Activated CD4-positive, alpha-beta T cell treated with anti-CD3 and anti-CD28 coated beads, Interleukin-2, amount 50 U/mL, for 16 hours (primary cell): ENCODE data around the gene AXIN2.
"Not testable (repeated sequence)": the region's sequence is repeated elsewhere in the genome, so short reads cannot be mapped to it uniquely, and the experiment has no call there.

Source experiments
- DNase-seq: peaks from one replicate; pipeline ENCODE4 v3.0.0-alpha.2; 2020

Gene AXIN2

DNA sequence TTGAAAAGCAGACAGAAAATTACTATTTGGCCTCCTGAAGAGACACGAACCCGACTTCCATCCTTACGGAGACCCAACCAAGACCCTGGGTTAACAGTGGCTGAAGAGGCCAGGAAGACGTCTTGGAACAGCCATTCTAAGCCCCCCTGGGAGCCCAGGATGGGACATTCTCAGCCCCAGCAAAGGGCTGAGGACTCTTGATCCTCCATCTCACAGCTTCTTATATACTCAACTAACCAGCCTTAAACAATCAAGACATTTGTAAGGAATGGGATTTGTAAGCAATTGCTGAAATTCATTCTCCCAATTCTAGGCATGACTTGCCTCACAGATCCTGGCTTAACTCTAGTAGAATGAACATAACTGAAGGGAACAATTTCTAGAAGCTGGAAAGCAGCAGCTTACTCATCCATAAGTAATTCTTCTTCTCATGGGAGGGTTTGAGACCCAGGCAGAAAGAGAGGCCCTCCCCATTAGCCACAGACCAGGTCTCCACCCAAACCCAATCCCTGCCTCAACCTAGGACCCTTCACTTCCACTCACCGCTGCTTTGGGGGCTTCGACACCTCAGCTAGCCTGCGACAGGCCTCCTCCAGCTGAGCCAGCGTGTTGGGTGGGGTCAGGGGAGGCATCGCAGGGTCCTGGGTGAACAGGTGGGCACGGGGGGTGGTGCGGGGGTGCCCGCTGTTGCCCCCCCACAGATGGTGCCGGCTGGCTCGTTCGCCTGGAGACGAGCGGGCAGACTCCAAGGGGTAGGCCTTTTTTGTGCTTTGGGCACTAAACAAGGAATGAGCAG lies 25.5 kb downstream of the AXIN2 start:
- no peak for DNase-seq

DNA sequence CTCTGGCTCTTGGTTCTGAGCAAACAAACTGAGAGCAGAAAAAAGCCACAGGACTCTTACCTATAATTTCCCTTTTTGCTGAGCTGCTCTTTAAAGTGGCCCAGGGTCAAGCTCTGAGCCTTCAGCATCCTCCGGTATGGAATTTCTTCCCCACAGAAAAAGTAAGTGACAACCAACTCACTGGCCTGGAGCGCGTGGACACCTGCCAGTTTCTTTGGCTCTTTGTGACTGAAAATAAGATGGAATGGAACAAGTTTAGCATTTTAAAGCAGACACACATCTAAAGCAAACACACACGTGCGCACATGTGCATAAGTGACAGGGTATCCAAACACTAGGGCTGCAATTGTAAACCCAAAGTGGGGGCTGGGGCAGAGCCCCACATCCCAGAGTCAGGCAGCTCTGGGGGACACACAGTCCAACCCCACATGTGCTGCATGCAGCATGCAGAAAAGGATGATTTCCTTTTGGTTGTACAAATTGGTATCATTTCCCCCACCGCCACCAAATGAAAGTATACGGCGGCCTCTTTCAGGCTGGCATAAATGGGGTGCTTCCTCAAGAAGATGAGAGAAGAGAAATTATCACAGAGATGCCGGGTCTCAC lies 27.5 kb downstream of the AXIN2 start:
- DNase-seq, result no peak

DNA sequence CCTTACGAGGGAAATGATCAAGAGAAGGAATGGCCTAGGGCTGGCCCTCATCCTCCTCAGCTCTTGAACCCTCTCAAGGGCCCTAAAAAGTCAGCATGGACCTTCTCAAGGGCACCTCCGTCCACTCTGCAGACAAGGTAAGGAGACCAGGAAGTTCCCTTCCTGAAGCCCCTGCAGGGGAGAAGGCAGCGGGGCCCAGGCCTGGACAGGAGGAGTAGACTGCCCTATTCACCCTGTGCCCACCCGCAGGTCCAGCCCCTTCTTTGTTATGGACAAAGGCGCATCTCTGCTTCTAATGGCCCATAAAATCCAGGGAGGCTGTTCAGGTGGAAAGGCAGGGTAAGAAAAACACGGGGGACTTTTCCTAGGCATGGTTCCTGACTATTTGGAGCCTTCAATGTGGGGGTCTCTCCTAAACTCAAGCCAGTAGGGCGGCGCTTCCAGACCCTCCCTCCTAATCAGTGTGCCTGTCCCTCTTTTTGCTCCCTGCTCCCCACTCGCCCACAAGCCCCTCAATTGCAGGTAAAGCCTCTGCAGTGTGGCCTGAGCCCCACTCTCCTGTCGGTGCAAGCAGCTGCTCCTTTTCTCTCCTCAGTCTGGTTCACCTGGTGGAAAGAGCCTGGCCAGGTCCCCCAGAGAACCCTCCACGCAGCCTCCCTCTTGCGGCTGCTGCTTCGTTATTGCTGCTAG lies 28.2 kb downstream of the AXIN2 start:
- no peak for DNase-seq

DNA sequence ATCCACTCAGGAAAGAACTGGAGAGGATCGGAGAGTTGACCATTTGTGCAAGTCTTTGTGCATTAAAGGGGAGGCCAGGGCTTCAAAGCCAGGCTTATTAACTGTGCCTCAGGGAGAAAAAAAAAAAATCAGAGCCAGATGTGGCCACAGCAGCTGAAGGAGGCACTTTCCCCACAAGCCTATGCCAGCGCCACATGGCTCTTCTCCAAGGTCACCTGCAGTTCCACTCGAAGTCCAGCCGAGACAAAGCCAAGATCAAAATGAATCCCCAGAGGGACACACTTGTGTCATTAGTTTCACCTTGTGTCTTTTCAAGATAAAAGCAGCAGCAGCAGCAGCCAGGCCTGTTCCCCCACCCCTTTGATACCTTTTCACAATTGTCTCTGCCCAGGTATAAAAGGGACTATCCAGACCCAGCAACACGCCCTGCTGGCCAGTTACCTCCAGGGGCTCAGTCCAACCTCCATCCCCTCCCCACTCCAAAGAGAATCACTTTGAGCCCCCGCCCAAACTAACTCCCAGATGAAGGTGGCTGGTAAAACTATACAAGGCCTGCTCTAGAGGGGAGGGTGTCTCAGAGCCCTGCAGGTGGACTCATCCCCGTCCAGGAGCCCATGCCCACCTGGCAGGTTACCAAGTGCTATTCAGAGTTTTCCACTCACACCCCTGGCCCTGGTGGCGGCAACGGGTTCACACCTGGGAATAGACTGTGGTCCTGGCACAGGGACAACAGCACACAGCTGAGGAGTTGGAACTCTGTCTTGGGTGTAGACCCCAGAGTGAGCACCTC lies 29.2 kb downstream of the AXIN2 start:
- DNase-seq, result no peak

DNA sequence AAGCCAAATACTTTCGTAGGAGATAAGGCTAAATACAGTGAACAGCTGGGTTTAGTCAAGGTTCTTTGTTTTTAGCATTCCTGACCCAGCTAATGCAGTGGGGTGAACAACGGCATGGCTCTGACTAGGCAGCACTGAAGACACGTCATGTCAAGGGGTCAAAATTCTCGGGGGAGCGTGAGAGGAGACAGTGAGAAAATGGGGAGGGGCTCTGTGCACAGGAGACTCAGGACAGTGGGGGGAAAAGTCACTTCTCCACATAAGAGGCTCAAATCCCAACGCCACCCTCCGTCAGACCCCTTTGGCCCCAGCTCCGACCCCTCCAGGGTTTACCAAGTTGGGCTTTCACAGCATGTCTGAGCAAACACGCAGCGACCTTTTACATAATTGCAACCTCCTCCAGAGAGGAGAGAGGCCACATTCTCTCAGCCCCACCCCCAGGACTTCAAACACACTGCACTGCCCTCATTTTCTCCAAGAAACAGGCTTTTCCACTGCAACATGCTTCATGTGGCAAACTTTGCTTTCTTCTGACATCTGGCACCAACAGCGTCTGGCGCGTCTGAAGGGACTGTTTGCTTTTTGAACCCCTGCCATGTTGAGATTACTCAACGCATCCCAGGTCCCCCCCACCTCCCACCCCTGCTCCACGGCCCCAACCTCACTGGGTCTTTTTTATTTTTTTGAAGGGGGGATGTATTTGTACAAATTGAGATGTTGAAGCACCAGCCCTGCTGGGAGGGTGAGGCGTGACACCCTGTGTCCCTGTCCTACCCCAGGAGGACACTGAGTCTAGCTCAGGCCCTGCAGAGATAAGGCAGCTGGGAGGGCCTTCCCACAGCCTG lies 30.0 kb downstream of the AXIN2 start:
- no peak for DNase-seq

DNA sequence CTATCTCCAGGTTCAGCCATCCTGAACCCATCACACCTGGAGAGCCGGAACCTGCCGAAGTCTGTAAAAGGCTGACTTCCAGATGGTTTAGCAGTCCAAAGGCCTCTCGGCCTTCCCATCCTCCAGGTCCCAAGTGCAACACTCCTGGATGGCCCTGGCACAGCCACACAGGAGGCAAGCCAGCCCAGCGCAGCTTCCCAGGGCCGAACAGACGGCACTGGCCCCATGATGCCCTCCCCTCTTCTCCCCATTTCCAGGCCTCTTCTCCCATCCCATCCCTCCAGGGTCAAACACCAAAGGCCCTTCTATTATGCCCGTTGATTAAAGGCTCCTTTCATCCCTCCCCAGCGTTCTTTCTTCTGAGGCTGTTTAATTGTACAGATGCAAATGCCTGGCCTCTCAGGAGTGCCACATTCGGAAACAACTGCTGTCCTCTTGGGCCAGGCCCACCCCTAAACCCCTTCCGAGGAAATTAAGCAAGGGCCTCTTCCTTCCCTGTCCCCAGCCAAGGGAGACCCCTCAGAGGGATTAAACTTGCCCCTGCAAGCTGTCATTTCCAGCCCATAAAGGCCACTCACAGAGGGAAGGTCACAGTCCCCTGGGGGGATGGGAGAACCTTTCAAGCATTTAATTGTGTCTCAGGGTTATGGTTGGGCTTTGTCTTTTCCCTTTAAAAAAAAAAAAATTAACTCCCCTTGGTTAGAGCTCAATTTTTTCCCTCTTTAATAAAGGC lies 30.8 kb downstream of the AXIN2 start:
- DNase-seq, result no peak

DNA sequence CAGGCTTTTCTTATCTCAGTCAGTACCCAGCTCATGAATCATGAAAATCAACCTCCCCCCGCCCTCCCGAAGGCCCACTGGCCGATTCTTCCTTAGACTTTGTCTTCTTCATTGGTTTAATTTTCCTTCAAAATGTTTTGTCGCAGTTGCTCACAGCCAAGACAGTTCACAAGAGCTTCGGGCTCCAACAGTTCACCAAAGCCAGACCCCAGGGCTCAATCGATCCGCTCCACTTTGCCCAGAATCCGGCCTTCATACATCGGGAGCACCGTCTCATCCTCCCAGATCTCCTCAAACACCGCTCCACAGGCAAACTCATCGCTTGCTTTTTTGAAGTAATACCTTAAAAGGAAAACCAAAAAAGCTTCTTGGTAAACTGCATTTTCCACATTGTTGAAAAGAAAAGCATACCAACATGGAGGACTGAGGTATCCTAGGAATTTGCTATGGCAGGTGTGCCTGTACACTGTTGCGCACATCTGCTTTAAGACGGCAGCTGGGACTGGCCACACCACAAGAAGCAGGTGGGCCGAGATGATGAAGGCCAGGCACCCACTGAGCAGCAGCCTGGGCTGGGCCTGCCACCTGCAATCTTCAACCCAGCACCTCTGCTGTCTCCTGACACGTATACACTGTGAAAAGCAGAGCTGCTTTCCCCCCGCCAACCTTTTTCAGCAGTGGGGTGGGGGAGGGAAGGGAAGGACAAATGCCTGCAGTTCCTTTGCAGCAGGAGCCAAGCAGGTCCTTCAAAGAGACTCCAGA lies 31.5 kb downstream of the AXIN2 start:
- DNase-seq, result no peak

DNA sequence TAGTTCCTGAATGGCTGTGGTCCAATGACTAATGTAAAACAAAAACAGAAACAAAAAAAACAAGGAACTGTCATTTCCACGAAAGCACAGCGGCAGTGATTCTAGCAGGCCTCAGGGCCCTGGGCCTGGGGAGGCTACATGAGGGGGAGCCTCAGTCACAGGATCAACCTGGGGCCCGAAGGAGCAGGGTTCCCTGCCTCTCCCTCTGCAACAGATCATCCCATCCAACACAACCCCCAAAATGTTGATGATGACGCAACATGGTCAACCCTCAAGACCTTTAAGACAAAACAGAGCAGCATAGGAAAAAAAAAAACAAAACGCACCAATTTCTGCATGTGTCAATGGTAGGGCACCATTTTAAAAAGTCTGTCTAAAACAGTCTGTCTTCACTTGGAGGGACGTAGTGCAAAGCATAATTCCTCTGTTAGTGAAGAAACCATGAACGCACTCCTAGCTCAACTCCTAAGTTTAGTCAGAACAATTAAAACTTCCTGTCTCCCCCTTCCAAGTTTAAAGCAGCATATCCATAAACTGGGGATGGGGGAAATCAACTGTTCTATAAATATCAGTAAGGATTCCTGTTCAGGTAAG lies 32.3 kb downstream of the AXIN2 start:
- DNase-seq, result no peak

DNA sequence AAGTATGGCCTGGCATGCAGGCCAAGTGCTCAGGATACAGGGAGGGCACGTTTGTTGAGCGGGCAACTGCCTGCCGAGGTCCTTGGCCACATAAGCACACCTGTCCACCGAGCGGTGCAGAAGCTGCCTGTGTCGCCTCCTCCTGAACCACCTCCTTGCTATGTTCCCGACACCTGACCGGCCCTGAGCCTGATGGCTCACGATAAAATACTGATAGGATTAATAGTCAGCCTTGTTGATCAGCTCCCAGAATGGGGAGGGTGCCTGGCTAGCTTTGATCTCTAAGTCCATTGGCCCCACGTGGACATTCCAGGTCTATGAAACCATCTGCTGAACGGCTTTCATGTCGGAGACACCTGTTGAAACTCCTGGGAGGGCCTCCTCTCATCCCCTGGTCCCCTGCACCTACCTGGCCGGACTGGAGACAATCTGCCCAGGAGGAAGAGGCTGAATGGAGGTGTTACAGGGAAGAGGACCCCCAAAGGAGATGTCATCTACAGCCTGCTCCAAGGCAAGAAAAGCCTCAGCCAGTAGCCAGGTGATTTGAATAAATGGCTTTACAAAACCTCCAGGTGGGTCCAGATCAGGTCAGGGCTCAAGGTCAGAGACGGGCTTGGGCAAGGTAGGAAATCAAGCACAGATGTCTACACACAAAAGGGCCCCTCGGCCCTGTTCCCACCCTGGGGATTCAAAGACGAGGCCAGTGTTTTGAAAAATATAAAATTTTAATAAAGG lies 33.4 kb downstream of the AXIN2 start:
- no peak for DNase-seq

DNA sequence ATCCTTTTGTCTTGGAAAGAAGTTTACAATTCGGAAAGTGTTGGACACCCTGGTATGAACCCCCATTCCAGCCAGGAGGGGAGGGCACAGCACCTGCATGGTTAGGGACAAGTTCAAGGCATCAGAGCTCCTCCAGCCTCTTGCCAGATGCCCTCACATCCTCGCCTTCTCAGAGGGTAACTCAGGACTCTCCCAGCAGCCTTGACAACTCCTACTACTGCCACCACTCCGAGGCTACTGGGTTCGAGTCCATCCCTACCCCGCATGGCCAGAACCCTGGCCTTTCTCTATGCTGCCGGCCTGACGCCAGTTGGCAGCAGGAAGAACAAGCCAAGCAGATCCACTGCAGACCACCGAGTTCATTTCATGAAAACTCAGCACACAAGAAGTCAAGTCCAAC lies 34.1 kb downstream of the AXIN2 start:
- DNase-seq, result no peak

DNA sequence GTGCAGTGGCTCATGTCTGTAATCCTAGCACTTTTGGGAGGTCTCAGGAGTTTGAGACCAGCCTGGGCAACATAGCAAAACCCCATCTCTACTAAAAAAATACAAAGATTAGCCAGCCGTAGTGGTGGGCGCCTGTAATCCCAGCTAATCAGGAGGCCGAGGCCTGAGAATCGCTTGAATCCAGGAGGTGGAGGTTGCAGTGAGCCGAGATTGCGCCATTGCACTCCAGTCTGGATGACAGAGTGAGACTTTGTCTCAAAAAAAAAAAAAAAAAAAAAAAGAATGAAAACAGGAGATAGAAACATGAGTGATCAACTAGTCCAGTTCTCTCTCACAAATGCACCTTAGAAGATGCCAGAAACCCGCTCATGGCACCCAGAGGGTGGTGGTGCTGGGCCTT lies 34.6 kb downstream of the AXIN2 start:
- not testable (repeated sequence) for DNase-seq

DNA sequence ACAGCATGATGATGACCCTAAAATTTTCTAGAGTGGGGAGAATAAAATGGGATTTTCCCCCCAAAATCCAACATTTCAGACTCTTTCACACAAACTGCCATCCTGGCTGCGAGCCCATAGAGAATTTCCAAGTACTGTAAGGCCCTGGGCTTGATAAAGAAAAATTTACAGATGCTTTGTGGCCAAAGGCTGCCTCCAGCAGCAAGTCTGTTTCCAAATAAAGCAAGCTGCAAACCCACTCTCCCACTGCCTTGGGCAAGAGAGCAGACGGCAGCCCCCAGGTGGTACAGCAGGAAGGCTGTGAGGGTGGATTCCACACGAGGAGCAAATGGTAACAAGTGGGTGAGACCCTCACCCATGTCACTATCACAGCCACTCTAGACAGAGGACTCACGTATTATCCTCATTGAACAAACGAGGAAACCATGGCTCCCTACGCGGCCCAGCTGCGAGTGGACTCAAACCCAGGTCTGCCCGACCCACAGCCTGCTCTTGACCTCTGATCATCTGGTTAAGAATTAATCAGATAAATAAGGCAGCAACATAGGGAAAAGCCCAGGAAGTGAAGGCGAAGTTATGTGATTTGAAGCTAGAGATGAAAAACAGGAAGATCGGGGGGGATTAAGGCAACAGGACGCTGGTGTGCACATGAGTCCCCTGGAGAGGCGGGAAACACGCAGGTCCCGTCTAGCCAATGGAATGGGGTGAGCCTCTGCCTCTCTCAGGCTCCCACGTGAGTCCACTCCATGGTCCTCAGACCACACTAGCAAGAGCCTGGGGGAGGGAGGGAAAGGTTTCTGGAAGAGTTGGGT lies 37.4 kb downstream of the AXIN2 start:
- DNase-seq, result no peak

DNA sequence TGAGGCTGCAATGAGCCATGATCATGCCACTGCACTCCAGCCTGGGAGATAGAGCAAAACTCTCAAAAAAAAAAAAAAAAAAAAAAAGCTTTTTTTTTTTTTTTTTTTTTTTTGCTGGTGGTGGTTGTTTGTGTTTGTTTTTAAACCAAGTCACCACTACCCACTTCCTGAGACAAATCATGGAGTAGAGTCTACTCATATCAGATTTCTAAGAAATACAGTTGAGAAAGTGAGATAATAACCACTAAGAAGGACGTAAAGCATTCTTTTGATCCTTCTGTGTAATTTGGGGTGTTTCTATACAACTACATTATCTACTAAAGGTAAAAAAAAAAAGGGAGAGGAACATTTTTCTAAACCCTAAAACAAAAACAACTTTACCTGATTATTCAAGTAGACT lies 38.0 kb downstream of the AXIN2 start:
- peak; percentile 71 for DNase-seq

DNA sequence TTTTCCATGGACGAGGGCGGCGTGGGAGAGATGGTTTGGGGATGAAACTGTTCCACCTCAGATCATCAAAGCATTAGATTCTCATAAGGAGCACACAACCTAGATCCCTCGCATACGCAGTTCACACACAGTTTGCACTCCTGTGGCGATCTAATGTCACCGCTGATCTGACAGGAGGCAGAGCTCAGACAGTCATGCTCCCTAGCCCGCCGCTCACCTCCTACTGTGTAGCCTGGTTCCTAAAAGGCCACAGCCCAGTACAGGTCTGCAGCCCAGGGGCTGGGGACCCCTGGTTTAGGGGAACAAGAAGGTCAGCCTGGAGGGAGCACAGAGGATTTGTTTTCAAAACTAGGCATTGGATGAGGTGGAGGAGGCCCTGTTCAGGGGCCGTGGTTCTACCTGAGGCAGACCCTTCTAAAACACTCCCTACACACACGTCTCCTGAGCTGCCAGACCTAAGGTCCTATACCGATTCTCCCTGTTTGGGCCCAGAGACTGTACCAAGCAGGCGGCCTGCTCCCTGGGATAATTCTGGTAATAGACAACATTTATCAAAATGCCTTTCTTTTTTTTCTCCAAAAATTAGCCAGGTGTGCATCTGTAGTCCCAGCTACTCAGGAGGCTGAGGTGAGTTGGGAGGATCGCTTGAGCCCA lies 38.6 kb downstream of the AXIN2 start:
- no peak for DNase-seq

DNA sequence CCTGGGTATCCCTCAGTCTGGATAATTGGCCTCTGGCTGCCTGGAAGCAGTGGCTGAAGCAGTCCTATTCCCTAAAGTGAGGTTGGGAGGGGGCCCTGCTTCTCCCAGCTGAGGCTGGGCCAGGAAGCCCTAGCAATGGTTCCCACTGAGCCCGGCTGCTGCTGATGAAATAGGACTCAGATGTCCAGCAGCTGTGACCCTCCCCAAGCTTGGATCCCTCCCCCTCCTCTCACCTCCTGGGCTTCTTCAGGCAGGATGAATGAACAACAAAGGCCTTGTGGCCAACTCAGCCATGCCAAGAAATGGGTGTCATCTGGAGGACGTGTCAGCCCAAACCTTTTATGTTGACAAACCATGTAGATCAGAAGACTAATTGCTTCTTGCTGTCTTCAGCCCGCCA lies 42.0 kb downstream of the AXIN2 start:
- no peak for DNase-seq

DNA sequence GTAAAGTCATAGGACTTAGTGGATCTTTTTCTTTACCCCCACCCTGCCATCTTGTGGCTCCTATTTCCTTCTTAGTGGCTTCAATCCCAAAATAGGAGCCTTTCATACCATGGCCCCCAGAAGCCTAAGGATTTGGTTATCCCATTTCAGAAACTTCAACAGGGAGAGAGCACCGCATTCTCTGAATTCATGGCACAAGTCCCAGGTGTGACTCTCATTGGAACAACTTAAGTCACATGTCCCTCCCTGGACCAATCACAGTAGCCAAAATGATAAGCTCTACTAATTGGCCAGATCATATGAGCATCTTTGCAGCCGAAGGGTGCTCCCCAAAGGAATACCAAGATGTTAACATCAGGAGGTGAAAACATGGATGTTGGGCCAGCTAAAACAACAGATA lies 43.2 kb downstream of the AXIN2 start:
- DNase-seq, result no peak

DNA sequence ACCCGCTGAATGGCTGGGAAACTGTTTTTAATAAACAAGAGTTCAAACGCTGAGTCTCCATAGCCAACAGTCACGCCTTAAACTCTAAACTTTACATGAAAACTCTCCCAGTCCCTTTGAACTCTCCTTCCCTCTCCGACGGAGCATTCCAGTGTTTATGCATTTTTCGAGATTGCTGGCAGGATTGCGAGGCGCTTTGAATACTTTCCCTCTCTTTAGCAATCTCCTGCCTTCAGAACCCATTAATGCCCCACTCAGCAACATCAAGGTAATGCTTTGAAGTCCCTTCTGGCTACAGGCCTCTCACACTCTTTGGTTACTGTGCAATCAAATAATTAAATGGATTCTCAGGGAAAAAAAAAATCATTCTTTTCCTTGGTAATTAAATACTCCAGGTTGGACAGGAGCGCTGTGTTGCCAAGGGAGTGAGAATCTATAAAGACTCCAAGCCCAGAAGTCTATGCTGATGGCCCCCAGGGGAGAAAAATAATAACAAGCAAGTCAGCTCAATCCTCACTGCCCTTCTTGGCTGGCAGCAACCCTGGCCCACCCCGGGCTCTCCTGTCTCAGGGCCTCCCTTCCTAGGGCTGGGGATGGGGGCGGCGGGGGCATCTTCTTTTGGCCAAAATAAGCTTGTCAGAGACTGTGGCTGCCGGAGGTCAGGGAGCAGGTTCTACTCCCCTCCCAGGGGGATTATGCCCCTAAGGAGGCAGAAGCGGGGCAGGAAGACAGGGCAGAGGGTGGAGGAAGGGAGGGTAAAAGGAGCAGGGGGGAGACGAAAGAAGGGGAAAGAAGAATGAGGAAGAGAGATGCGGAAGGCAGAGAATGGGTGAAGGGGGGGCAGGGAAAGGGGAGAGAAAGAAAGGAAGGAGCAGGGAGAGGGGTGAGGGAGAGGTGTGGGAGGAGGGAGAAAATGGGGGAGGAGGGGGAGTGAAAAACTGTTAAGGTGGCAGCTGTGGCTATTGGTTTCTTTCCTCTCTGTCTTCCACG lies 45.2 kb downstream of the AXIN2 start:
- no peak for DNase-seq
